Activated naive CD4-positive, alpha-beta T cell treated with anti-CD3 and anti-CD28 coated beads, Interleukin-2, amount 10 ng/mL, durations not matched to agents 7 days and 5 days (primary cell): ENCODE data around the gene RBM44.

ENCODE experiments used
- CTCF ChIA-PET: fragments of 350-600 bp; sonication (Branson Sonifier 250); formaldehyde crosslinking; loops from one replicate; lab custom pipeline; 2021; ENCODE audit warnings: antibody characterized with exemption; lab: Charles Lee
- DNase-seq: peaks from one replicate; pipeline ENCODE4 v3.0.0-alpha.2; 2020
- H3K27ac Mint-ChIP-seq: one replicate; pipeline ENCODE4 v1.8.0; 2021; ENCODE audit warnings: mild to moderate bottlenecking, moderate library complexity, mixed read lengths
- H3K27me3 Mint-ChIP-seq: one replicate; pipeline ENCODE4 v1.8.0; 2021; ENCODE audit warnings: mild to moderate bottlenecking, mixed read lengths
- H3K36me3 Mint-ChIP-seq: one replicate; pipeline ENCODE4 v1.8.0; 2021; ENCODE audit warnings: mixed read lengths
- H3K4me1 Mint-ChIP-seq: one replicate; pipeline ENCODE4 v1.8.0; 2021; ENCODE audit warnings: mixed read lengths
- H3K4me3 Mint-ChIP-seq: one replicate; pipeline ENCODE4 v1.8.0; 2021; ENCODE audit warnings: mild to moderate bottlenecking, moderate library complexity, mixed read lengths
- H3K9me3 Mint-ChIP-seq: one replicate; pipeline ENCODE4 v1.8.0; 2021; ENCODE audit warnings: mixed read lengths

The RBM44 gene

GRCh38 chr2:237885111-237885930 lies 86.7 kb downstream of the RBM44 start:
- Mint-ChIP-seq H3K4me1 (no peaks in the 10 kb centered on the region), H3K36me3 (no peaks in the 10 kb centered on the region), H3K27ac (no peak overlapping the region), H3K9me3 (no peaks in the 10 kb centered on the region), H3K4me3 (no peak overlapping the region), H3K27me3 (no peaks in the 10 kb centered on the region)
- DNase-seq: no peak
- CTCF ChIA-PET: no interaction called here

- Mint-ChIP-seq H3K4me3 (no peak overlapping the region), H3K36me3 (no peaks in the 10 kb centered on the region), H3K4me1 (peaks cover 6% of the 10 kb centered on the region), H3K27me3 (no peaks in the 10 kb centered on the region), H3K27ac (no peak overlapping the region), H3K9me3 (no peaks in the 10 kb centered on the region)
- CTCF ChIA-PET: no interaction called here
- no peak for DNase-seq
Measured at GRCh38 chr2:237885931-237886684, 87.5 kb downstream of the RBM44 start.

GRCh38 chr2:237886685-237887481 lies 88.3 kb downstream of the RBM44 start:
- Mint-ChIP-seq H3K4me1 (peaks cover 8% of the 10 kb centered on the region), H3K4me3 (no peak overlapping the region), H3K9me3 (no peaks in the 10 kb centered on the region), H3K36me3 (peaks cover 1% of the 10 kb centered on the region), H3K27ac (no peak overlapping the region), H3K27me3 (no peaks in the 10 kb centered on the region)
- CTCF ChIA-PET: no interaction called here
- no peak for DNase-seq

DNA sequence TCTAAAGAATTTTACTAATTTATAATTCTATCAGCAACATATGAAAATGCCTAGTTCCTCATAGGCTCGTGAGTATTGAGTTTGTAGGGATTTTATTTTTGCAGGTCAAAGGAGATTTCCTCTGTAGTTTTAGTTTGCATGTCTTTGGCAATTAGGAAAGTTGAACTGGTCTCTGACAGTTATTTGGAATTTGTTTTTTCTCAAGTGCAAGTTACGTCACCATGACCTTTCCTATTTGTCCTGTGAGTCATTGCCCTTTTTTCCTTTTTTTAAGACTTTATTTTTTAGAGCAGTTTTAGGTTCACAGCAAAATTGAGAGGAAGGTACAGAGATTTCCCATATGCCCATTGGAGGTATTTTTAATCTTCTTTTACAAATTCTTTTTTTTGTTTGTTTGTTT lies 89.8 kb downstream of the RBM44 start:
- peaks cover 1% of the 10 kb centered on the region for H3K36me3 Mint-ChIP-seq
- CTCF ChIA-PET: no interaction called here
- no peak overlapping the region for H3K4me3 Mint-ChIP-seq
- no peaks in the 10 kb centered on the region for H3K9me3 Mint-ChIP-seq
- DNase-seq: no peak
- H3K4me1 Mint-ChIP-seq: peaks cover 23% of the 10 kb centered on the region
- no peak overlapping the region for H3K27ac Mint-ChIP-seq
- no peaks in the 10 kb centered on the region for H3K27me3 Mint-ChIP-seq

DNA sequence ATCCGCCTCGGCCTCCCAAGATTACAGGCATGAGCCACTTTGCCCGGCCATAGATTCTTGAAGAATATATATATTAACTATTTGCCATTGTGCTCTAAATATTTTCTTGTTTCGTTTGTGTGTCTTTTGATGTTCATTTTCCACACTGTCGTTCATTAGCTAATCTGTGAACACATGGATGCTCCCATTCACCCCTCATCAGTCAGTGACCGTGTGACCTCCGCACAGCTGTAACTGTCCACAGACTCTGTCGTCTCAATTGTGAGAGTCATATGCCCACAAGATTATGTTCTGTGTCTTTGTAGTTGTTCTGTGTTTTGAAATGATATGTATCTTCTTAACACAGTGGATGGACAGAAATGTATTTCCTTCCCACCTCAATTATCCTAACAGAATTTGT lies 90.4 kb downstream of the RBM44 start:
- no peak for DNase-seq
- CTCF ChIA-PET: no interaction called here
- Mint-ChIP-seq H3K36me3 (peaks cover 1% of the 10 kb centered on the region), H3K4me3 (no peak overlapping the region), H3K27me3 (no peaks in the 10 kb centered on the region), H3K4me1 (peaks cover 26% of the 10 kb centered on the region), H3K9me3 (no peaks in the 10 kb centered on the region), H3K27ac (no peak overlapping the region)

DNA sequence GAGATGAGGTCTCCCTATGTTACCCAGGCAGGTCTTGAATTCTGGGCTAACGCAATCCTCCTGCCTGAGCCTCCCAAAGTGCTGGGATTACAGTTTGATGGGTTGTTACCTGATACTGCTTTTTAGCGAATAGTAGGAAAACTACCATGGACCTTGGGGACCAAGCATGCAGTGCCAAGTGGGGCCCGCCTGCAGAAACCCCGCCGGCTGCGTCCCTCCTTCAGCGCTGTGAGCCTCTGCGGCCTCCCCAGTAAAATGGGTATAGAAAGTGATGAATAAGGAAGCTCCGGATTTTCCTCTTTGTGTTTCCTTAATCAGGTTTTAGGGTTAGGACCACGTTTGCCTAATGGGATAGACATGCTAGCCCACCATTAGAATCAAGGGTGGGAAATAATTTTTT lies 91.2 kb downstream of the RBM44 start:
- no peak for DNase-seq
- Mint-ChIP-seq H3K4me1 (peaks cover 26% of the 10 kb centered on the region), H3K4me3 (no peak overlapping the region), H3K27me3 (no peaks in the 10 kb centered on the region), H3K9me3 (no peaks in the 10 kb centered on the region), H3K36me3 (peaks cover 1% of the 10 kb centered on the region), H3K27ac (no peak overlapping the region)
- CTCF ChIA-PET: no interaction called here
